Measurements from ENCODE around the gene CYFIP2. TPM values are rescaled to one million over a fixed set of nuclear protein-coding genes. Genes with fewer than 3 reads are reported as not detected.

The CYFIP2 gene
- total RNA-seq, 1 donor from 2014 or later: 28.2 TPM

- peaks cover 10% of the 10 kb centered on the region for H3K4me1 ChIP-seq
- no peaks in the 10 kb centered on the region for H3K9me3 ChIP-seq (replicated peaks)
- peaks cover 11% of the 10 kb centered on the region for H3K36me3 ChIP-seq
- no peaks in the 10 kb centered on the region for H3K27me3 ChIP-seq (ENCODE audit: low read depth)
- H3K27ac ChIP-seq (replicated peaks): no peak overlapping the region
- DNase-seq: no peak
- H3K4me3 ChIP-seq: no peak overlapping the region
- TF ChIP-seq CTCF (IDR thresholded peaks at IDR 0.05; ENCODE audit: borderline replicate concordance): peak; percentile 69
- intact Hi-C loops (cut with micrococcal nuclease): no loop called here
Observed at GRCh38 chr5:157312492-157312891, 46.6 kb downstream of the CYFIP2 start.

- Histone ChIP-seq H3K27me3 (ENCODE audit: low read depth) (no peaks in the 10 kb centered on the region), H3K4me3 (no peak overlapping the region), H3K9me3 (replicated peaks) (no peaks in the 10 kb centered on the region), H3K36me3 (peaks cover 36% of the 10 kb centered on the region), H3K4me1 (no peaks in the 10 kb centered on the region), H3K27ac (replicated peaks) (no peak overlapping the region)
- intact Hi-C loops (cut with micrococcal nuclease): no loop called here
- TF ChIP-seq CTCF (IDR thresholded peaks at IDR 0.05; ENCODE audit: borderline replicate concordance): no peak
- DNase-seq: no peak
Observed at GRCh38 chr5:157322581-157322980, 56.7 kb downstream of the CYFIP2 start.

GRCh38 chr5:157323107-157323706 is 57.3 kb downstream of the CYFIP2 start:
- no peak for DNase-seq
- no peak overlapping the region for H3K4me3 ChIP-seq
- peaks cover 36% of the 10 kb centered on the region for H3K36me3 ChIP-seq
- peak; percentile 15 for TF ChIP-seq CTCF (IDR thresholded peaks at IDR 0.05; ENCODE audit: borderline replicate concordance)
- no peak overlapping the region for H3K27ac ChIP-seq (replicated peaks)
- intact Hi-C loops (cut with micrococcal nuclease): no loop called here
- no peaks in the 10 kb centered on the region for H3K9me3 ChIP-seq (replicated peaks)
- peaks cover 2% of the 10 kb centered on the region for H3K4me1 ChIP-seq
- H3K27me3 ChIP-seq (ENCODE audit: low read depth): no peaks in the 10 kb centered on the region

GRCh38 chr5:157324237-157324636 is 58.3 kb downstream of the CYFIP2 start:
- H3K36me3 ChIP-seq: peaks cover 36% of the 10 kb centered on the region
- H3K9me3 ChIP-seq (replicated peaks): no peaks in the 10 kb centered on the region
- peak; percentile 18 for TF ChIP-seq CTCF (IDR thresholded peaks at IDR 0.05; ENCODE audit: borderline replicate concordance)
- intact Hi-C loops (cut with micrococcal nuclease): no loop called here
- H3K27me3 ChIP-seq (ENCODE audit: low read depth): no peaks in the 10 kb centered on the region
- H3K4me1 ChIP-seq: peaks cover 4% of the 10 kb centered on the region
- H3K4me3 ChIP-seq: no peak overlapping the region
- no peak overlapping the region for H3K27ac ChIP-seq (replicated peaks)
- no peak for DNase-seq

GRCh38 chr5:157326440-157327005 is 60.6 kb downstream of the CYFIP2 start:
- no peak for DNase-seq
- no peak for TF ChIP-seq CTCF (IDR thresholded peaks at IDR 0.05; ENCODE audit: borderline replicate concordance)
- Histone ChIP-seq H3K4me3 (no peak overlapping the region), H3K27me3 (ENCODE audit: low read depth) (no peaks in the 10 kb centered on the region), H3K36me3 (peaks cover 31% of the 10 kb centered on the region), H3K9me3 (replicated peaks) (no peaks in the 10 kb centered on the region), H3K4me1 (peaks cover 4% of the 10 kb centered on the region), H3K27ac (replicated peaks) (no peak overlapping the region)
- intact Hi-C loops (cut with micrococcal nuclease): no loop called here
